NCI-H69 (cell line): ENCODE measurements around the gene CPNE2.

Experiments used
- DNase-seq: peaks from one replicate; lab custom pipeline; 2025; lab: John Stamatoyannopoulos, UW

CPNE2 gene

GRCh38 chr16:57192720-57193486 is 100.5 kb downstream of the CPNE2 start:
- no peak for DNase-seq

- DNase-seq, result peak; percentile 65
Observed at GRCh38 chr16:57194512-57194911, 102.1 kb downstream of the CPNE2 start.

- no peak for DNase-seq
Observed at GRCh38 chr16:57196286-57196685, 103.9 kb downstream of the CPNE2 start.

- DNase-seq, result no peak
Observed at GRCh38 chr16:57196753-57197152, 104.4 kb downstream of the CPNE2 start.
